ENCODE measurements around the gene STX10. TPM values are rescaled to one million over a fixed set of nuclear protein-coding genes. Genes with fewer than 3 reads are reported as not detected.

Gene STX10
- total RNA-seq, 1 experiment from 2014 or later, result 56.9 TPM

DNA sequence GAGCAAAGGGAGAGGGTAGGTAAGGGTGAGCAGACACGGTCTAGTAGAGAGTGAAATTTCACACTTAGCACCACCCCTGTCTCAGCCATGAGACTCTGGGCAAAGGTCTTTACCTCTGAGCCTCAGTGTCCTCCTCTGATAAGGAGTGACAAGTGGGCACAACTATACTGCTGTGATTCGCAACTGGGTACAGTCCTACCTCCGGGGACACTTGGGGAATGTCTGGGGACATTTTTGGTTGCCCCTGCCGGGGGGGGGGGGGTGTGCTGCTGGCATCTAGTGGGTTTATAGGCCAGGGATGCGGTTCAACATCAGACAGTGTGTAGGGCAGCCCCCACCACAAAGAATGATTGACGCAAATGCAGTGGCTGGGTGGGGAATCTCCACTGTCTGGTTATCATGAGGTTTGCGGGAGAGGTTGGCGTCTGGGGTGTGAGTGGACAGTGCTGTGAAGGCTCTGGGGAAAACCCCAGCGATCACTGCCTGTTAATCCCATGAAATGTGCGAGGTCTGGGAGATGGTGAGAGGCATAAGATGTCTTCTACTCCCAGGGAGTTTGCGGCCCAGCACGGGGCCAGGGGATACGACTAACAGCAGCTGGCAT is 27.8 kb downstream of the STX10 start:
- POLR2A ChIA-PET, result no interaction called here
- H3K4me3 Mint-ChIP-seq, result no peak overlapping the region

DNA sequence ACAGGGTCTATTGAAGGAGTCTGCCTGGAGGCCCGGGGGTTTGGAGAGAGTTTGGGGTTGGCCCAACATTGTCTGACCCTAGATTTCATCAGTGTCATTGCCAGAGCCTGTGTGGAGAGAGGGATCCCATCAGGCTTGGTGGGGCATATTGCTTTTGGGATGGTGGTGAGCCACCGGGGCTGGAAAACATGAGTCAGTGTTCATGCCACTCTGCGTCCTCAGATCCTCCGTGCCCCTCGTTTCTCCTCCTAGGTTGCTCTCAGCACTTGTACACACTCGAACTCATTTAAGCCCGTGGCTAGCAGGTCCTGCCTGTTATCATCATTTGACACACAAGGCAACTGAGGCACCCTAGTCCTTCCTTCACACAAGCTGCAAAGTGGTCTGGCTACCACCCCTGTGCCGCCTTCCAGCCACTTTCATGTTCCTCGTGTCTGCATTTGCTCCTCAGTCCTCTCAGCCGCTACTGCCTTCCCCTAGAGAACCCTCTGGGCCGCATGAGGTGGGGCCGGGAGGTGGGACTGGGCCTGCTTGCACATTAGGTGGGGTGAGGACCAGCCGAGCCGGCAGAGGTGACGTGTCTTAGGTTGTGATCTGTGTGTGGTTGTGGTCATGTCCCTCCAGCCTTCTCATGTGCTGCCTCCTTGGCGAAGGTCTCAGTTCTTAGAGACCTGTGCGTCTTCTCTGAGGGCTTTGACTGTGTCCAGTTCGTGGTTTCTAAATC is 28.5 kb downstream of the STX10 start:
- POLR2A ChIA-PET, result interaction anchor here (1.7 kb wide), 1 partner anchor 28 kb away, joined by 5 read pairs; the partner anchor contains the start of genes IER2 and STX10
- CTCF ChIA-PET, result interaction anchor here (1.4 to 2.3 kb wide), 3 partner anchors 20 to 60 kb away, joined by 4 to 10 read pairs (median 8); partner anchors contain the start of genes IER2 and STX10
- ATAC-seq (no peak), DNase-seq (ENCODE audit: low spot score) (no peak)
- H3K9me3 Mint-ChIP-seq, result no peaks in the 10 kb centered on the region
- peaks cover 54% of the 10 kb centered on the region for H3K4me1 Mint-ChIP-seq
- no peaks in the 10 kb centered on the region; the same call in 1 of the 2 replicates for H3K27me3 Mint-ChIP-seq (ENCODE audit: low read depth)
- peak overlapping the region; percentile 50 for H3K27ac Mint-ChIP-seq
- peak overlapping the region; percentile 77; the same call in 1 of the 2 replicates for H3K4me3 Mint-ChIP-seq
- H3K36me3 Mint-ChIP-seq, result peaks cover 4% of the 10 kb centered on the region; the same call in 1 of the 2 replicates
- TF ChIP-seq, protein P1, sequence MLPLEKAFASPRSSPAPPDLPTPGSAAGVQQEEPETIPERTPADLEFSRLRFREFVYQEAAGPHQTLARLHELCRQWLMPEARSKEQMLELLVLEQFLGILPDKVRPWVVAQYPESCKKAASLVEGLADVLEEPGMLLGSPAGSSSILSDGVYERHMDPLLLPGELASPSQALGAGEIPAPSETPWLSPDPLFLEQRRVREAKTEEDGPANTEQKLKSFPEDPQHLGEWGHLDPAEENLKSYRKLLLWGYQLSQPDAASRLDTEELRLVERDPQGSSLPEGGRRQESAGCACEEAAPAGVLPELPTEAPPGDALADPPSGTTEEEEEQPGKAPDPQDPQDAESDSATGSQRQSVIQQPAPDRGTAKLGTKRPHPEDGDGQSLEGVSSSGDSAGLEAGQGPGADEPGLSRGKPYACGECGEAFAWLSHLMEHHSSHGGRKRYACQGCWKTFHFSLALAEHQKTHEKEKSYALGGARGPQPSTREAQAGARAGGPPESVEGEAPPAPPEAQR (CRISPR knock-in tag; IDR thresholded peaks at IDR 0.05), result no peak
- TF ChIP-seq PRRX2 (CRISPR knock-in tag; IDR thresholded peaks at IDR 0.05) (no peak), E2F1 (CRISPR knock-in tag; IDR thresholded peaks at IDR 0.05) (no peak), ZNF396 (CRISPR knock-in tag; IDR thresholded peaks at IDR 0.05; ENCODE audit: borderline replicate concordance) (no peak), SMAD3 (CRISPR knock-in tag; IDR thresholded peaks at IDR 0.05; ENCODE audit: borderline replicate concordance) (no peak), HMGA2 (CRISPR knock-in tag; IDR thresholded peaks at IDR 0.05) (no peak), TCF7 (CRISPR knock-in tag; IDR thresholded peaks at IDR 0.05; ENCODE audit: low read depth) (no peak), FOXJ3 (CRISPR knock-in tag; IDR thresholded peaks at IDR 0.05; ENCODE audit: borderline replicate concordance) (no peak), USF2 (CRISPR knock-in tag; IDR thresholded peaks at IDR 0.05) (no peak), CDX4 (CRISPR knock-in tag; IDR thresholded peaks at IDR 0.05; ENCODE audit: borderline replicate concordance) (no peak), ZNF219 (CRISPR knock-in tag; IDR thresholded peaks at IDR 0.05; ENCODE audit: borderline replicate concordance) (no peak), NR3C1 (CRISPR knock-in tag; conservative IDR thresholded peaks at IDR 0.05; ENCODE audit: low read depth) (no peak)

More for the DNA sequence above, 27.8 kb downstream of the STX10 start:
- ATAC-seq (no peak), DNase-seq (ENCODE audit: low spot score) (no peak)
- H3K4me1 Mint-ChIP-seq, result peaks cover 51% of the 10 kb centered on the region
- H3K9me3 Mint-ChIP-seq, result no peaks in the 10 kb centered on the region
- CTCF ChIA-PET, result no interaction called here
- H3K27ac Mint-ChIP-seq, result peak overlapping the region; percentile 61
- TF ChIP-seq ZNF138 (CRISPR knock-in tag; conservative IDR thresholded peaks at IDR 0.05) (no peak), USF1 (CRISPR knock-in tag; IDR thresholded peaks at IDR 0.05) (no peak), GABPB1 (CRISPR knock-in tag; IDR thresholded peaks at IDR 0.05) (no peak), FOXP1 (CRISPR knock-in tag; IDR thresholded peaks at IDR 0.05; ENCODE audit: borderline replicate concordance) (no peak), RORB (CRISPR knock-in tag; IDR thresholded peaks at IDR 0.05) (no peak), ATF3 (CRISPR knock-in tag; conservative IDR thresholded peaks at IDR 0.05) (no peak), PREB (CRISPR knock-in tag; IDR thresholded peaks at IDR 0.05; ENCODE audit: borderline replicate concordance) (no peak), TCF7 (CRISPR knock-in tag; IDR thresholded peaks at IDR 0.05; ENCODE audit: low read depth) (no peak), E2F1 (CRISPR knock-in tag; IDR thresholded peaks at IDR 0.05) (no peak), SOX15 (CRISPR knock-in tag; IDR thresholded peaks at IDR 0.05) (no peak), GRHL2 (CRISPR knock-in tag; IDR thresholded peaks at IDR 0.05; ENCODE audit: insufficient replicate concordance, severe bottlenecking) (no peak), MXD4 (CRISPR knock-in tag; IDR thresholded peaks at IDR 0.05; ENCODE audit: borderline replicate concordance) (no peak)
- TF ChIP-seq, protein P2, sequence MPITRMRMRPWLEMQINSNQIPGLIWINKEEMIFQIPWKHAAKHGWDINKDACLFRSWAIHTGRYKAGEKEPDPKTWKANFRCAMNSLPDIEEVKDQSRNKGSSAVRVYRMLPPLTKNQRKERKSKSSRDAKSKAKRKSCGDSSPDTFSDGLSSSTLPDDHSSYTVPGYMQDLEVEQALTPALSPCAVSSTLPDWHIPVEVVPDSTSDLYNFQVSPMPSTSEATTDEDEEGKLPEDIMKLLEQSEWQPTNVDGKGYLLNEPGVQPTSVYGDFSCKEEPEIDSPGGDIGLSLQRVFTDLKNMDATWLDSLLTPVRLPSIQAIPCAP (CRISPR knock-in tag; IDR thresholded peaks at IDR 0.05), result no peak
- peaks cover 4% of the 10 kb centered on the region; the same call in 1 of the 2 replicates for H3K36me3 Mint-ChIP-seq
- no peaks in the 10 kb centered on the region; the same call in 1 of the 2 replicates for H3K27me3 Mint-ChIP-seq (ENCODE audit: low read depth)

Data from WTC11 (cell line).